ENCODE measurements around the gene COL24A1. TPM values are rescaled to one million over a fixed set of nuclear protein-coding genes. Genes with fewer than 3 reads are reported as not detected.

COL24A1 gene
- total and polyA plus RNA-seq, 2 experiments from 2014 or later = 0.32 to 0.54 TPM

DNA sequence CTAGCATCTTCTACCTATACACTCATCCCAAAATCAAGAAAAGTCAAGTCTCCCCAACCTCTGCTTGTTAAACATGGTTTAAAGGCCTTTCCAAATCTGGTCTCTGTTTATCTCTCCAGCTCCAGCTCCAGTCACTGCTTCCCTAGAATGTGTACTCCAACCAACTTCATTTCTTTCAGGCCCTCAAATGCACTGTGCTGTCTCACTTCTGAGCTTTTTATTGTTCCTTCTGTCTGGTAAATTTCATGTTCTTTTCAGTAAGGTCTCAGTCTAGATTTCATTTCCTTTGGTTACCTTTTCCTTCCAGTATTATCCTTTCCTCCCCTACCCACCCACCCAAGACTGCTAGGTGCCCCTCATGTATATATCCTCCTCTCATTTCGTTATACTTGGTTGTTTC is 3.7 kb downstream of the COL24A1 start:
- DNase-seq (ENCODE audit: low read depth in 1 of 2, low spot score in 1 of 2) = no peak
- Histone ChIP-seq H3K9me3 (ENCODE audit: low read depth) (no peaks in the 10 kb centered on the region), H3K36me3 (no peaks in the 10 kb centered on the region), H3K4me1 (ENCODE audit: low read depth) (peaks cover 6% of the 10 kb centered on the region), H3K27me3 (peaks cover 36% of the 10 kb centered on the region), H3K4me3 (no peak overlapping the region), H3K27ac (no peak overlapping the region)
- TF ChIP-seq, protein P1, sequence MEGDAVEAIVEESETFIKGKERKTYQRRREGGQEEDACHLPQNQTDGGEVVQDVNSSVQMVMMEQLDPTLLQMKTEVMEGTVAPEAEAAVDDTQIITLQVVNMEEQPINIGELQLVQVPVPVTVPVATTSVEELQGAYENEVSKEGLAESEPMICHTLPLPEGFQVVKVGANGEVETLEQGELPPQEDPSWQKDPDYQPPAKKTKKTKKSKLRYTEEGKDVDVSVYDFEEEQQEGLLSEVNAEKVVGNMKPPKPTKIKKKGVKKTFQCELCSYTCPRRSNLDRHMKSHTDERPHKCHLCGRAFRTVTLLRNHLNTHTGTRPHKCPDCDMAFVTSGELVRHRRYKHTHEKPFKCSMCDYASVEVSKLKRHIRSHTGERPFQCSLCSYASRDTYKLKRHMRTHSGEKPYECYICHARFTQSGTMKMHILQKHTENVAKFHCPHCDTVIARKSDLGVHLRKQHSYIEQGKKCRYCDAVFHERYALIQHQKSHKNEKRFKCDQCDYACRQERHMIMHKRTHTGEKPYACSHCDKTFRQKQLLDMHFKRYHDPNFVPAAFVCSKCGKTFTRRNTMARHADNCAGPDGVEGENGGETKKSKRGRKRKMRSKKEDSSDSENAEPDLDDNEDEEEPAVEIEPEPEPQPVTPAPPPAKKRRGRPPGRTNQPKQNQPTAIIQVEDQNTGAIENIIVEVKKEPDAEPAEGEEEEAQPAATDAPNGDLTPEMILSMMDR (IDR thresholded peaks at IDR 0.05; ENCODE audit: low read depth, low read length) = no peak

DNA sequence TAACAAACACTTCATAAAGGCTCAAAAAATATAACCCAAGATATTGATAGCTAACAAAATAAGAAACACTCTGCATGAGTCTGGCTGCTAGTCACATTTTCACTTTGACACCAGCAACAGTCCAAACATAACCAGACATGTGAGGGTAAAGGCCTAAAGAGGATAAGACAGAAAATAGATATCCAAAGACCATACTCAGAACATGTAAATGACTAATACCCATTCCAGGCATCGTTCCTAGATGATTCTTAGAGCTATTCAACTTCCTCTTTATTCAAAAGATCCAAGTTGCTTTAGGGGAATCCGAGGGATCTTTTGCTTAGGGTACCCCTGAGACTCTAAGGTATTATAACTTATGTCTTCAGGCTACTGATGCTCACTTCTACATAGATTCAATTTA is 5.1 kb downstream of the COL24A1 start:
- Histone ChIP-seq H3K4me3 (no peak overlapping the region), H3K27me3 (peaks cover 34% of the 10 kb centered on the region), H3K9me3 (ENCODE audit: low read depth) (no peaks in the 10 kb centered on the region), H3K4me1 (ENCODE audit: low read depth) (peaks cover 4% of the 10 kb centered on the region), H3K27ac (no peak overlapping the region), H3K36me3 (no peaks in the 10 kb centered on the region)
- TF ChIP-seq, protein P1 (IDR thresholded peaks at IDR 0.05; ENCODE audit: low read depth, low read length) = no peak
- DNase-seq (ENCODE audit: low read depth in 1 of 2, low spot score in 1 of 2) = peak in 1 of 2 donors; percentile 47

DNA sequence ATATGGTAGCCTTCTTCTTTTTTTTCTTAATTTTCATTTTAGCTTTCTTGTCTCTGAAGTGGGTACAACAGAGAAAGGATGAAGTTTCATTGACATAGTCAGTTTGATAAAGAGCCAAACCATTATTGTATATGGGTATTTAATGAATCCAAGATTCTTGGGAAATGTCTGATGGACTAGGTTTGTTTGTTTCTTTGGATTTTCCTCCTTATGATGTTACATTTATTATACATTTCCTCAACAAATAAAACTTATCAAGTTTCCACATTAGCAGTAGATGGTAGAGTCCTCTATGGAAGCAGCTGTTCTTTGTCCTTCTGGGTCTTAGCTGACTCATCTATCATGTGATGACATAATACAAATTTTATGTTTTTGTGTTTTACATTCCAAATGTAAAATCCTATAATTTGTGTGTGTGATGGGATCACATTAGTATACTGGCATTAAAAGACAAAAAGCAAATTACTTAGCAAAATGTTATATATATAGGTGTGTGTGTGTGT is 6.0 kb downstream of the COL24A1 start:
- H3K27ac ChIP-seq = no peak overlapping the region
- no peaks in the 10 kb centered on the region for H3K36me3 ChIP-seq
- no peak overlapping the region for H3K4me3 ChIP-seq
- peaks cover 26% of the 10 kb centered on the region for H3K27me3 ChIP-seq
- TF ChIP-seq, protein P1 (IDR thresholded peaks at IDR 0.05; ENCODE audit: low read depth, low read length) = no peak
- no peaks in the 10 kb centered on the region for H3K9me3 ChIP-seq (ENCODE audit: low read depth)
- peak in 1 of 2 donors; percentile 40 for DNase-seq (ENCODE audit: low read depth in 1 of 2, low spot score in 1 of 2)
- no peaks in the 10 kb centered on the region for H3K4me1 ChIP-seq (ENCODE audit: low read depth)

DNA sequence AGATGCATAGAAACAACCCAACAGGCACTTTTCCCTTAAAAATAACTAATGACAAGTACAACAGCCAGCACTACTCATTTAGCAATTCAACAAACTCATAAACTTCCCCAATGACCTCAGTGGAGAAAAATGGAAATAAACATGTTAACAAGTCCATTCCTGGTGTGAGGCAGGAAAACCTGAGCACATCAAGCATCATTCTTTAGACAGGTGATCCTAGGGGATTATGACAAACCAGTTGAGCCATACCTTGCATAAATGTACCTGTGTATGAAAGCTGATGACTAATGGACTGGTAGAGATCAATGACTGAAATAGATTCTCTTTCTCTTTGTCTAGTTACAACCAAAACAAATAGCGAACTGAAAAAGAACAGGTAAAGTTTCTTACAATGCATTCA is 7.0 kb downstream of the COL24A1 start:
- no peaks in the 10 kb centered on the region for H3K9me3 ChIP-seq (ENCODE audit: low read depth)
- no peak for DNase-seq (ENCODE audit: low read depth in 1 of 2, low spot score in 1 of 2)
- no peaks in the 10 kb centered on the region for H3K36me3 ChIP-seq
- H3K27me3 ChIP-seq = peaks cover 15% of the 10 kb centered on the region
- no peaks in the 10 kb centered on the region for H3K4me1 ChIP-seq (ENCODE audit: low read depth)
- H3K27ac ChIP-seq = no peak overlapping the region
- TF ChIP-seq, protein P1 (IDR thresholded peaks at IDR 0.05; ENCODE audit: low read depth, low read length) = no peak
- no peak overlapping the region for H3K4me3 ChIP-seq

DNA sequence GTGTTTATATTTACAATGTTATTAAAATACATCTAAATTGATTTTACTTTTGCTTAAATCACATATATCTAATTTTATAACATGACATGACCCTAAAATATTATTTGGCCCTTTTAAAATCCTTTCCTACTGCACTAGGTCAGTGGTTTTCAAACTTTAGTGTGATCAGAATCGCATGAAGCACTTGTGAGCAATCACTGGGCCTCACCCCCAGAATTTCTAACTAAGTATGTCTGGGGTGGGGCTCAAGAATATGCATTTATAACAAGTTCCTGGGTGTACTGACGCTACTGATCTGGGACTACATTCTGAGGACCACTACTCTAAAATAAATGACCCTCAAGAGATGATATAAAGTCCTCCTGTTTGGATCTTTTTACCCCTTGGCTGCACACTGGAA is 8.8 kb downstream of the COL24A1 start:
- DNase-seq (ENCODE audit: low read depth in 1 of 2, low spot score in 1 of 2) = no peak
- Histone ChIP-seq H3K36me3 (no peaks in the 10 kb centered on the region), H3K27me3 (no peaks in the 10 kb centered on the region), H3K4me1 (ENCODE audit: low read depth) (no peaks in the 10 kb centered on the region), H3K4me3 (no peak overlapping the region), H3K9me3 (ENCODE audit: low read depth) (no peaks in the 10 kb centered on the region), H3K27ac (no peak overlapping the region)
- TF ChIP-seq, protein P1 (IDR thresholded peaks at IDR 0.05; ENCODE audit: low read depth, low read length) = no peak

DNA sequence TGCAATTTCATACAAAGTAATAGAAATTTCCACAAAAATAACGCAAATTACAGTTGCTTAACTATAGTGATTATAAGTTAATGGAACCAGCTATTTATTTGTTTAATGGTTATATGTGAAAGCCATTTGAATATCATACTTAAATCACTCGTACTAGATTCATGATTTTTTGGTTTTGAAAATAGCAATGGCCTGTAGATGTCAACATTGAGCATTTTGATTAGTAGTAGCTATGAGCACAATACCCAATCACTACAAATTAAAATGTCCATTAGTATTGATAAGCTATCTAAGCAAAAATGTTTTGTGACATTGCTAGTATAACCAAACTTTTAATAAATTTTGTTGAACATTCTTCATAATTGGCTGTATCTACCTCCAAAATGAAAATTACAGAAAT is 10.0 kb downstream of the COL24A1 start:
- no peaks in the 10 kb centered on the region for H3K27me3 ChIP-seq
- H3K36me3 ChIP-seq = no peaks in the 10 kb centered on the region
- H3K9me3 ChIP-seq (ENCODE audit: low read depth) = no peaks in the 10 kb centered on the region
- H3K4me1 ChIP-seq (ENCODE audit: low read depth) = no peaks in the 10 kb centered on the region
- DNase-seq (ENCODE audit: low read depth in 1 of 2, low spot score in 1 of 2) = no peak
- no peak overlapping the region for H3K4me3 ChIP-seq
- TF ChIP-seq, protein P1 (IDR thresholded peaks at IDR 0.05; ENCODE audit: low read depth, low read length) = peak; percentile 21
- no peak overlapping the region for H3K27ac ChIP-seq
